GM12878 (cell line): ENCODE results near the gene CORO2B. TPM values are rescaled to one million over a fixed set of nuclear protein-coding genes. Genes with fewer than 3 reads are reported as not detected.

ENCODE experiments used
- ATAC-seq: fragments of 200-7000 bp; cut with Tn5 transposase; 3 replicates; pipeline ENCODE4 v1.9.1; 2020; ENCODE audit warnings: mild to moderate bottlenecking, moderate library complexity
- BruUV-seq: library from RNA; stranded (reverse); fragments of 400-500 nt; replicated peaks from 2 replicates; lab custom pipeline; 2021; lab: Mats Ljungman, UMichigan
- CTCF ChIA-PET: fragments of 300-600 bp; sonication (Branson Sonifier 250); formaldehyde crosslinking; extraction: SDS; loops from one replicate; lab custom pipeline; 2021; ENCODE audit warnings: inconsistent platforms; lab: Yijun Ruan, JAX
- POLR2A ChIA-PET: fragments of 350-600 bp; formaldehyde crosslinking; extraction: SDS; loops from one replicate; lab custom pipeline; 2021; ENCODE audit warnings: inconsistent platforms; lab: Charles Lee
- RAD21 ChIA-PET: fragments of 300-600 bp; sonication (Branson Sonifier 250); formaldehyde crosslinking; loops from one replicate; lab custom pipeline; 2023; ENCODE audit warnings: antibody characterized with exemption; ENCODE audit not compliant: unreplicated experiment; lab: Charles Lee
- SMC1A ChIA-PET: fragments of 300-600 bp; sonication (Branson Sonifier 250); formaldehyde crosslinking; loops from one replicate; lab custom pipeline; 2023; ENCODE audit not compliant: unreplicated experiment, uncharacterized antibody; lab: Charles Lee
- DNase-seq: peaks from one replicate; pipeline ENCODE4 v3.0.0-alpha.2; 2011; ENCODE audit warnings: low read depth, low spot score
- FAIRE-seq: peaks from 3 replicates; lab custom pipeline; 2011; peaks lifted over from hg19 to GRCh38; lab: Jason Lieb, UNC
- H2AFZ ChIP-seq: 2 replicates; pipeline ENCODE4 v1.6.0; 2011; ENCODE audit warnings: low read depth, low read length, control low read depth; ENCODE audit not compliant: control insufficient read depth
- H3K27ac ChIP-seq: 2 replicates; pipeline ENCODE4 v1.5.1; 2011; ENCODE audit warnings: control low read depth; ENCODE audit not compliant: control insufficient read depth, insufficient read depth
- H3K27me3 ChIP-seq, 2 experiments: replicated peaks in 1 of 2; 2 replicates each; pipeline versions ENCODE4 v1.6.0 to v1.6.1; 2011; ENCODE audit warnings: low read length in 1 of 2; ENCODE audit not compliant: control insufficient read depth in 2 of 2, insufficient read depth in 2 of 2
- H3K36me3 ChIP-seq, 2 experiments: 2 replicates each; pipeline ENCODE4 v1.5.1; 2011; ENCODE audit warnings: low read length in 1 of 2; ENCODE audit not compliant: control insufficient read depth in 2 of 2, insufficient read depth in 2 of 2
- H3K4me1 ChIP-seq: 2 replicates; pipeline ENCODE4 v1.6.1; 2011; ENCODE audit warnings: mild to moderate bottlenecking, low read length, moderate library complexity, mixed read lengths; ENCODE audit not compliant: control insufficient read depth, insufficient read depth
- H3K4me2 ChIP-seq: 2 replicates; pipeline ENCODE4 v1.6.0; 2011; ENCODE audit warnings: control low read depth; ENCODE audit not compliant: control insufficient read depth, insufficient read depth
- H3K4me3 ChIP-seq: fragments of 200-600 bp; sonication (generic); 2 replicates; pipeline ENCODE4 v1.5.1; 2016
- H3K79me2 ChIP-seq: 2 replicates; pipeline ENCODE4 v1.6.0; 2011; ENCODE audit warnings: low read length; ENCODE audit not compliant: control insufficient read depth, insufficient read depth
- H3K9ac ChIP-seq: 2 replicates; pipeline ENCODE4 v1.8.0; 2011; ENCODE audit warnings: low read length, control low read depth, mixed read lengths; ENCODE audit not compliant: control insufficient read depth, insufficient read depth
- H3K9me3 ChIP-seq: replicated peaks from 3 replicates; pipeline ENCODE4 v1.5.1; 2011; ENCODE audit warnings: mild to moderate bottlenecking, low read length; ENCODE audit not compliant: control insufficient read depth, insufficient read depth
- H4K20me1 ChIP-seq: 2 replicates; pipeline ENCODE4 v1.6.0; 2011; ENCODE audit not compliant: control insufficient read depth, insufficient read depth
- CBX3 ChIP-seq: fragments of 200-600 bp; sonication (generic); IDR thresholded peaks from 2 replicates; pipeline ENCODE4 v1.6.1; 2016; ENCODE audit warnings: low read depth, borderline replicate concordance
- RAD21 ChIP-seq: IDR thresholded peaks from 2 replicates; pipeline ENCODE4 v1.6.1; 2011; ENCODE audit warnings: mild to moderate bottlenecking, low read depth, low read length, moderate library complexity; ENCODE audit not compliant: insufficient read depth
- RBBP5 ChIP-seq: fragments of 200-600 bp; sonication (generic); conservative IDR thresholded peaks from 2 replicates; pipeline ENCODE4 v1.6.1; 2016
- SIN3A ChIP-seq: IDR thresholded peaks from 2 replicates; pipeline ENCODE4 v1.6.1; 2012; ENCODE audit warnings: low read depth, low read length, improper control_type of control experiment
- WGBS: methylation state at CpG from one replicate; pipeline ENCODE4 v1.1.6; 2016; ENCODE audit warnings: low lambda C conversion rate; ENCODE audit not compliant: insufficient replicate concordance, insufficient coverage; ENCODE audit errors: missing lambda C conversion rate; 5-methylcytosine and 5-hydroxymethylcytosine counted together
- in situ Hi-C: fragments of 300-500 bp; cut with MboI; formaldehyde crosslinking; loops from 9 replicates; pipeline ENCODE4 v1.14.3; 2018; ENCODE audit warnings: mixed read lengths
- intact Hi-C: fragments of 100-400 bp; cut with micrococcal nuclease; formaldehyde crosslinking; loops from one replicate; pipeline ENCODE4 v1.14.2; 2022; ENCODE audit not compliant: unreplicated experiment
- polyA plus RNA-seq, 11 experiments: library from polyadenylated mRNA; depleted of rRNA in 4 of 11; unstranded in 6 of 11; stranded (reverse) in 5 of 11; fragments of >200 nt; fragmentation: Nextera tagmentation in 4 of 11; fragmentation: Illumina TruSeq in 1 of 11; extraction: Ambion mirVana in 4 of 11; extraction: Trizol in 1 of 11; gene quantifications; 1 replicate in 1 of 11; 2 replicates in 10 of 11; pipeline versions ENCODE4 v1.2.1 to v1.2.3, GENCODE V29; 2011 to 2016; ENCODE audit warnings: inconsistent platforms in 2 of 11, missing spikeins in 2 of 11, low read depth in 1 of 11
- total RNA-seq, 4 experiments: library from RNA; depleted of rRNA in 3 of 4; stranded (reverse); fragments of >200 nt in 3 of 4; fragmentation: Illumina TruSeq in 1 of 4; extraction: Trizol in 1 of 4; gene quantifications; 2 replicates each; pipeline versions ENCODE4 v1.2.1 to v1.2.3, GENCODE V29; 2013 to 2021
- TF ChIP-seq, protein P1 (sequence below): fragments of 450-650 bp; IDR thresholded peaks from 2 replicates; pipeline ENCODE4 v1.6.1; 2017; ENCODE audit warnings: mild to moderate bottlenecking, moderate library complexity
- TF ChIP-seq, protein P2 (sequence below): IDR thresholded peaks from 2 replicates; pipeline ENCODE4 v1.6.1; 2012; ENCODE audit warnings: low read depth, low read length, improper control_type of control experiment
- TF ChIP-seq, protein P3 (sequence below): fragments of 150-350 bp; IDR thresholded peaks from 2 replicates; pipeline ENCODE4 v1.6.1; 2014; ENCODE audit warnings: mild to moderate bottlenecking, low read depth, low read length
- TF ChIP-seq, protein P4 (sequence below): fragments of 450-650 bp; IDR thresholded peaks from 2 replicates; pipeline ENCODE4 v1.6.1; 2017; ENCODE audit warnings: mild to moderate bottlenecking, low read depth, inconsistent platforms; ENCODE audit not compliant: poor library complexity, severe bottlenecking

CORO2B gene
- total and polyA plus RNA-seq, 10 of the 15 experiments (the other 5 are each of a cell fraction or from before 2014, with no cell fraction given): 0.05 to 0.73 (median 0.13) TPM; not detected in 4

DNA sequence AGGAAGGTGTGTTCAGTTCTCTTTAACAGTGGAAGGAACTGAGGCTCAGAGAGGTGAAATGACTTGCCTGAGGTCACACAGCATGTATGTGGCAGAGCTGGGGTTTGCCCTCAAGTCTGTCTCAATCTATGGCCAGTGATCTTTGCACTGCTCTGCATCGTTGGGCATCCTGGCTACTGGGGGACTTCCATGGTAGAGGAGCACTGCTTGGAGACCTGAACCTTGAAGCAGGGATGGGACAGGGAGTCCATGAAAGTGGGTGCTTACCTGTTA, 2.0 kb downstream of the CORO2B start (continued):
- TF ChIP-seq, protein P1, sequence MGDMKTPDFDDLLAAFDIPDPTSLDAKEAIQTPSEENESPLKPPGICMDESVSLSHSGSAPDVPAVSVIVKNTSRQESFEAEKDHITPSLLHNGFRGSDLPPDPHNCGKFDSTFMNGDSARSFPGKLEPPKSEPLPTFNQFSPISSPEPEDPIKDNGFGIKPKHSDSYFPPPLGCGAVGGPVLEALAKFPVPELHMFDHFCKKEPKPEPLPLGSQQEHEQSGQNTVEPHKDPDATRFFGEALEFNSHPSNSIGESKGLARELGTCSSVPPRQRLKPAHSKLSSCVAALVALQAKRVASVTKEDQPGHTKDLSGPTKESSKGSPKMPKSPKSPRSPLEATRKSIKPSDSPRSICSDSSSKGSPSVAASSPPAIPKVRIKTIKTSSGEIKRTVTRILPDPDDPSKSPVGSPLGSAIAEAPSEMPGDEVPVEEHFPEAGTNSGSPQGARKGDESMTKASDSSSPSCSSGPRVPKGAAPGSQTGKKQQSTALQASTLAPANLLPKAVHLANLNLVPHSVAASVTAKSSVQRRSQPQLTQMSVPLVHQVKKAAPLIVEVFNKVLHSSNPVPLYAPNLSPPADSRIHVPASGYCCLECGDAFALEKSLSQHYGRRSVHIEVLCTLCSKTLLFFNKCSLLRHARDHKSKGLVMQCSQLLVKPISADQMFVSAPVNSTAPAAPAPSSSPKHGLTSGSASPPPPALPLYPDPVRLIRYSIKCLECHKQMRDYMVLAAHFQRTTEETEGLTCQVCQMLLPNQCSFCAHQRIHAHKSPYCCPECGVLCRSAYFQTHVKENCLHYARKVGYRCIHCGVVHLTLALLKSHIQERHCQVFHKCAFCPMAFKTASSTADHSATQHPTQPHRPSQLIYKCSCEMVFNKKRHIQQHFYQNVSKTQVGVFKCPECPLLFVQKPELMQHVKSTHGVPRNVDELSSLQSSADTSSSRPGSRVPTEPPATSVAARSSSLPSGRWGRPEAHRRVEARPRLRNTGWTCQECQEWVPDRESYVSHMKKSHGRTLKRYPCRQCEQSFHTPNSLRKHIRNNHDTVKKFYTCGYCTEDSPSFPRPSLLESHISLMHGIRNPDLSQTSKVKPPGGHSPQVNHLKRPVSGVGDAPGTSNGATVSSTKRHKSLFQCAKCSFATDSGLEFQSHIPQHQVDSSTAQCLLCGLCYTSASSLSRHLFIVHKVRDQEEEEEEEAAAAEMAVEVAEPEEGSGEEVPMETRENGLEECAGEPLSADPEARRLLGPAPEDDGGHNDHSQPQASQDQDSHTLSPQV: no peak
- TF ChIP-seq, protein P2, sequence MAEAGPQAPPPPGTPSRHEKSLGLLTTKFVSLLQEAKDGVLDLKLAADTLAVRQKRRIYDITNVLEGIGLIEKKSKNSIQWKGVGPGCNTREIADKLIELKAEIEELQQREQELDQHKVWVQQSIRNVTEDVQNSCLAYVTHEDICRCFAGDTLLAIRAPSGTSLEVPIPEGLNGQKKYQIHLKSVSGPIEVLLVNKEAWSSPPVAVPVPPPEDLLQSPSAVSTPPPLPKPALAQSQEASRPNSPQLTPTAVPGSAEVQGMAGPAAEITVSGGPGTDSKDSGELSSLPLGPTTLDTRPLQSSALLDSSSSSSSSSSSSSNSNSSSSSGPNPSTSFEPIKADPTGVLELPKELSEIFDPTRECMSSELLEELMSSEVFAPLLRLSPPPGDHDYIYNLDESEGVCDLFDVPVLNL: no peak
- TF ChIP-seq RAD21: no peak
- TF ChIP-seq SIN3A: no peak

DNA sequence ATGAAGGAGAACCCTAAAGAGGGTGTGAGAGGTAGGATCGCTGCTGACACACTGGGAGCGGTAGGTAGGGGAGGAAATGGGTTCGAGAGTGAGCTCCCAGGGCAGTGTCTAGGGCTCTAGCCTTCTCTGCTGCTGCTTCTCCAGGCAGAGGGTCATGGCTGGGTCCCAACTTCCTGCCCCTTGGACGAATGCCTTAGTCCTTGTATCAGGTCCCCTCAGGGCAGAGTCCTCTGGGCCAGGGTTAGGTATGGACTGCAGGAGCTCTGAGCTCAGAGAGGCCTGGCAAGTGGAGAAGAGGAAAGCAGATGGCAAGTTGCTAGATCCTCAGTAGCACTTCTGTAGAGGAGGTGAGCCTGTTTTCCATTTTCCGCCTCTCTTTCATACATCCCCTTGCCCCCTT, 2.9 kb downstream of the CORO2B start:
- intact Hi-C loops: no loop called here
- FAIRE-seq (no peak), DNase-seq (no peak)
- Histone ChIP-seq H3K9ac (no peak overlapping the region), H3K9me3 (no peaks in the 10 kb centered on the region), H4K20me1 (no peaks in the 10 kb centered on the region; the same call in 1 of the 2 replicates), H2AFZ (no peak overlapping the region)
- POLR2A ChIA-PET: no interaction called here
- TF ChIP-seq, protein P3, sequence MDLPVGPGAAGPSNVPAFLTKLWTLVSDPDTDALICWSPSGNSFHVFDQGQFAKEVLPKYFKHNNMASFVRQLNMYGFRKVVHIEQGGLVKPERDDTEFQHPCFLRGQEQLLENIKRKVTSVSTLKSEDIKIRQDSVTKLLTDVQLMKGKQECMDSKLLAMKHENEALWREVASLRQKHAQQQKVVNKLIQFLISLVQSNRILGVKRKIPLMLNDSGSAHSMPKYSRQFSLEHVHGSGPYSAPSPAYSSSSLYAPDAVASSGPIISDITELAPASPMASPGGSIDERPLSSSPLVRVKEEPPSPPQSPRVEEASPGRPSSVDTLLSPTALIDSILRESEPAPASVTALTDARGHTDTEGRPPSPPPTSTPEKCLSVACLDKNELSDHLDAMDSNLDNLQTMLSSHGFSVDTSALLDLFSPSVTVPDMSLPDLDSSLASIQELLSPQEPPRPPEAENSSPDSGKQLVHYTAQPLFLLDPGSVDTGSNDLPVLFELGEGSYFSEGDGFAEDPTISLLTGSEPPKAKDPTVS: no peak
- TF ChIP-seq RBBP5 (no peak), CBX3 (no peak)
- TF ChIP-seq, protein P4, sequence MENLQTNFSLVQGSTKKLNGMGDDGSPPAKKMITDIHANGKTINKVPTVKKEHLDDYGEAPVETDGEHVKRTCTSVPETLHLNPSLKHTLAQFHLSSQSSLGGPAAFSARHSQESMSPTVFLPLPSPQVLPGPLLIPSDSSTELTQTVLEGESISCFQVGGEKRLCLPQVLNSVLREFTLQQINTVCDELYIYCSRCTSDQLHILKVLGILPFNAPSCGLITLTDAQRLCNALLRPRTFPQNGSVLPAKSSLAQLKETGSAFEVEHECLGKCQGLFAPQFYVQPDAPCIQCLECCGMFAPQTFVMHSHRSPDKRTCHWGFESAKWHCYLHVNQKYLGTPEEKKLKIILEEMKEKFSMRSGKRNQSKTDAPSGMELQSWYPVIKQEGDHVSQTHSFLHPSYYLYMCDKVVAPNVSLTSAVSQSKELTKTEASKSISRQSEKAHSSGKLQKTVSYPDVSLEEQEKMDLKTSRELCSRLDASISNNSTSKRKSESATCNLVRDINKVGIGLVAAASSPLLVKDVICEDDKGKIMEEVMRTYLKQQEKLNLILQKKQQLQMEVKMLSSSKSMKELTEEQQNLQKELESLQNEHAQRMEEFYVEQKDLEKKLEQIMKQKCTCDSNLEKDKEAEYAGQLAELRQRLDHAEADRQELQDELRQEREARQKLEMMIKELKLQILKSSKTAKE: no peak
- TF ChIP-seq, all 136 proteins: peak for 0
- CTCF ChIA-PET: no interaction called here
- SMC1A ChIA-PET: interaction anchor here (0.5 kb wide), 1 partner anchor 199 kb away, joined by 3 read pairs; no protein-coding TSS in a partner anchor
- H3K36me3 ChIP-seq: no peaks in the 10 kb centered on the region
- no peak overlapping the region for H3K4me3 ChIP-seq
- H3K27ac ChIP-seq: no peak overlapping the region
- no peaks in the 10 kb centered on the region for H3K79me2 ChIP-seq
- no peak overlapping the region for H3K4me2 ChIP-seq
- RAD21 ChIA-PET: no interaction called here
- no peak for ATAC-seq
- BruUV-seq: no TSS peak
- WGBS: 35% methylated on average over 5 of the region's 5 CpGs
- H3K27me3 ChIP-seq: peaks cover 17 to 29% of the 10 kb centered on the region in 2 experiments
- no peaks in the 10 kb centered on the region for H3K4me1 ChIP-seq
- in situ Hi-C loops: no loop called here
